Measurements from ENCODE around the gene FXYD3.

DNA sequence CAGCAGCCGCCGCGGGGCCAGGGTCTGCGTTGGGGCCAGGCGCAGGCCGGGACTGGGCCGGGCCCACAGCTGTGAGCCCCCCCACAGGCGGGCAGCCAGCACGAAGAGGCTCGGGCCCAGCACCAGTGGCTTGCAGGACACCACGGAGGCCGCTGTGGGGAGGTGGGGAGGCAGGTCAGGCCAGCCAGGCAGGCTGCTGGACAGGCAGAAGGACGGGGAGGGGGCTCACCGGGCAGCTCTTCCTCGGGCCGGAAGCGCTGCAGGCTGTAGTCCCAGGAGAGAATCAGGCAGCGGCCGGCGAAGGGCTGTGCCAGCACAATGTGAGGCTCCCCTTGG, 11.0 kb downstream of the FXYD3 start:
- TF ChIP-seq, protein P1, sequence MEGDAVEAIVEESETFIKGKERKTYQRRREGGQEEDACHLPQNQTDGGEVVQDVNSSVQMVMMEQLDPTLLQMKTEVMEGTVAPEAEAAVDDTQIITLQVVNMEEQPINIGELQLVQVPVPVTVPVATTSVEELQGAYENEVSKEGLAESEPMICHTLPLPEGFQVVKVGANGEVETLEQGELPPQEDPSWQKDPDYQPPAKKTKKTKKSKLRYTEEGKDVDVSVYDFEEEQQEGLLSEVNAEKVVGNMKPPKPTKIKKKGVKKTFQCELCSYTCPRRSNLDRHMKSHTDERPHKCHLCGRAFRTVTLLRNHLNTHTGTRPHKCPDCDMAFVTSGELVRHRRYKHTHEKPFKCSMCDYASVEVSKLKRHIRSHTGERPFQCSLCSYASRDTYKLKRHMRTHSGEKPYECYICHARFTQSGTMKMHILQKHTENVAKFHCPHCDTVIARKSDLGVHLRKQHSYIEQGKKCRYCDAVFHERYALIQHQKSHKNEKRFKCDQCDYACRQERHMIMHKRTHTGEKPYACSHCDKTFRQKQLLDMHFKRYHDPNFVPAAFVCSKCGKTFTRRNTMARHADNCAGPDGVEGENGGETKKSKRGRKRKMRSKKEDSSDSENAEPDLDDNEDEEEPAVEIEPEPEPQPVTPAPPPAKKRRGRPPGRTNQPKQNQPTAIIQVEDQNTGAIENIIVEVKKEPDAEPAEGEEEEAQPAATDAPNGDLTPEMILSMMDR (IDR thresholded peaks at IDR 0.05), result no peak
- no peak for TF ChIP-seq EZH2phosphoT487 (IDR thresholded peaks at IDR 0.05)
